ENCODE results near the gene EDC3. TPM values are rescaled to one million over a fixed set of nuclear protein-coding genes. Genes with fewer than 3 reads are reported as not detected.

Gene EDC3
- polyA plus RNA-seq, 1 of the 3 experiments (the other 2 are of a cell fraction), result 34.9 TPM

- H3K36me3 ChIP-seq (replicated peaks in 1 of 2; ENCODE audit: control insufficient read depth in 1 of 2, insufficient read depth in 2 of 2, low read length in 1 of 2), result peaks cover 31 to 76% of the 10 kb centered on the region in 2 experiments
- no peak overlapping the region for H3K9ac ChIP-seq
- peaks cover 72% of the 10 kb centered on the region for H3K79me2 ChIP-seq (ENCODE audit: insufficient read depth)
- CTCF ChIA-PET, result interaction anchor here (0.6 to 39.4 kb wide), 27 partner anchors 9 to 329 kb away, joined by 3 to 1109 read pairs (median 4); partner anchors contain the start of genes ARID3B, CSK, CYP1A2 and EDC3
- no peak overlapping the region; a peak in 1 of 4 replicates for H3K27ac ChIP-seq (ENCODE audit: low read depth in 2 of 2, low read length in 1 of 2)
- H2AFZ ChIP-seq (ENCODE audit: low read depth), result no peak overlapping the region
- no peaks in the 10 kb centered on the region for H3K9me2 ChIP-seq
- H3K4me2 ChIP-seq, result no peak overlapping the region
- TF ChIP-seq GABPA (IDR thresholded peaks at IDR 0.05; ENCODE audit: low read depth) (no peak), RAD21 (IDR thresholded peaks at IDR 0.05; ENCODE audit: low read length) (peak; percentile 75), CTCF (IDR thresholded peaks at IDR 0.05) (peak; percentile 92), MAX (IDR thresholded peaks at IDR 0.05; ENCODE audit: low read depth) (peak; percentile 63; the same call in 1 of the 2 replicates), SMC3 (IDR thresholded peaks at IDR 0.05; ENCODE audit: low read depth, low read length) (peak; percentile 77), MXI1 (IDR thresholded peaks at IDR 0.05; ENCODE audit: low read depth, low read length) (peak; percentile 74), NRF1 (IDR thresholded peaks at IDR 0.05; ENCODE audit: low read depth, low read length) (no peak), RCOR1 (IDR thresholded peaks at IDR 0.05; ENCODE audit: low read length) (no peak), ELF1 (IDR thresholded peaks at IDR 0.05) (no peak), SIN3A (IDR thresholded peaks at IDR 0.05; ENCODE audit: borderline replicate concordance, low read depth, low read length) (peak; percentile 59; the same call in 1 of the 2 replicates)
- peaks cover 12% of the 10 kb centered on the region for H3F3A ChIP-seq (replicated peaks; ENCODE audit: insufficient read depth)
- peak; percentile 89 for DNase-seq
- H3K4me3 ChIP-seq (ENCODE audit: low read depth in 2 of 2, low read length in 1 of 2), result peak overlapping the region in 1 of 2 experiments; percentile 46; a peak in 1 of 4 replicates
- 63% methylated on average over 3 of the region's 23 CpGs for WGBS (ENCODE audit: low lambda C conversion rate)
- H3K27me3 ChIP-seq (ENCODE audit: insufficient read depth), result no peaks in the 10 kb centered on the region
- no peaks in the 10 kb centered on the region for H3K9me3 ChIP-seq
- H3K4me1 ChIP-seq (ENCODE audit: control insufficient read depth in 1 of 2, insufficient read depth in 2 of 2, low read depth in 1 of 2, low read length in 1 of 2), result peaks cover 0 to 24% of the 10 kb centered on the region in 2 experiments; a peak in 2 of 4 replicates
- POLR2A ChIA-PET, result no interaction called here
- peaks cover 83% of the 10 kb centered on the region for H4K20me1 ChIP-seq (ENCODE audit: insufficient read depth)
These were observed 74.9 kb downstream of the EDC3 start for GRCh38 chr15:74620636-74621545.

- no peak overlapping the region for H3K4me3 ChIP-seq (ENCODE audit: low read depth in 2 of 2, low read length in 1 of 2)
- H3K4me2 ChIP-seq, result no peak overlapping the region
- no peaks in the 10 kb centered on the region for H3K27me3 ChIP-seq (ENCODE audit: insufficient read depth)
- peaks cover 13% of the 10 kb centered on the region for H3F3A ChIP-seq (replicated peaks; ENCODE audit: insufficient read depth)
- no peak overlapping the region for H2AFZ ChIP-seq (ENCODE audit: low read depth)
- H4K20me1 ChIP-seq (ENCODE audit: insufficient read depth), result peaks cover 83% of the 10 kb centered on the region
- WGBS (ENCODE audit: low lambda C conversion rate), result 95% methylated on average over 21 of the region's 27 CpGs
- no peak overlapping the region; a peak in 1 of 4 replicates for H3K27ac ChIP-seq (ENCODE audit: low read depth in 2 of 2, low read length in 1 of 2)
- CTCF ChIA-PET, result interaction anchor here (0.7 to 39.4 kb wide), 5 partner anchors 15 to 247 kb away, joined by 4 to 1109 read pairs (median 5); partner anchors contain the start of gene CSK
- peaks cover 28 to 67% of the 10 kb centered on the region in 2 experiments for H3K36me3 ChIP-seq (replicated peaks in 1 of 2; ENCODE audit: control insufficient read depth in 1 of 2, insufficient read depth in 2 of 2, low read length in 1 of 2)
- H3K79me2 ChIP-seq (ENCODE audit: insufficient read depth), result peaks cover 81% of the 10 kb centered on the region
- POLR2A ChIA-PET, result no interaction called here
- no peak for DNase-seq
- no peaks in the 10 kb centered on the region for H3K9me2 ChIP-seq
- H3K9ac ChIP-seq, result no peak overlapping the region
- H3K4me1 ChIP-seq (ENCODE audit: control insufficient read depth in 1 of 2, insufficient read depth in 2 of 2, low read depth in 1 of 2, low read length in 1 of 2), result peaks cover 0 to 24% of the 10 kb centered on the region in 2 experiments; a peak in 2 of 4 replicates
- no peaks in the 10 kb centered on the region for H3K9me3 ChIP-seq
- TF ChIP-seq FOXM1 (IDR thresholded peaks at IDR 0.05; ENCODE audit: low read depth) (no peak), CTCF (IDR thresholded peaks at IDR 0.05) (no peak), RAD21 (IDR thresholded peaks at IDR 0.05; ENCODE audit: low read length) (no peak), NRF1 (IDR thresholded peaks at IDR 0.05; ENCODE audit: low read depth, low read length) (no peak), POLR2AphosphoS5 (IDR thresholded peaks at IDR 0.05; ENCODE audit: low read depth, low read length) (no peak), RXRA (IDR thresholded peaks at IDR 0.05; ENCODE audit: borderline replicate concordance, low read depth) (no peak), REST (IDR thresholded peaks at IDR 0.05; ENCODE audit: low read depth, low read length) (no peak), EZH2phosphoT487 (IDR thresholded peaks at IDR 0.05; ENCODE audit: borderline replicate concordance, low read depth) (no peak)
These were observed 75.7 kb downstream of the EDC3 start for GRCh38 chr15:74619916-74620635.
